Measurements from ENCODE around the gene HLCS. TPM values are rescaled to one million over a fixed set of nuclear protein-coding genes. Genes with fewer than 3 reads are reported as not detected.

HLCS gene
- total and polyA plus RNA-seq, 2 donors (not counting 3 experiments of a cell fraction or from before 2014, with no cell fraction given) = 6.7 to 17.2 TPM

GRCh38 chr21:36934864-36935420 lies 31.5 kb downstream of the HLCS start:
- Histone ChIP-seq H3K27me3 (ENCODE audit: control insufficient read depth in 2 of 2, insufficient read depth in 2 of 2, low read length in 2 of 2) (no peaks in the 10 kb centered on the region), H3K9me3 (replicated peaks; ENCODE audit: control insufficient read depth, insufficient read depth, low read length) (no peaks in the 10 kb centered on the region), H3K4me2 (ENCODE audit: insufficient read depth, low read length) (no peak overlapping the region), H3K4me1 (ENCODE audit: control insufficient read depth, extremely low read depth, insufficient read depth, low read length) (no peaks in the 10 kb centered on the region), H4K20me1 (replicated peaks; ENCODE audit: control insufficient read depth, extremely low read depth, insufficient read depth, low read length) (no peaks in the 10 kb centered on the region), H3K9ac (replicated peaks; ENCODE audit: extremely low read depth, insufficient read depth, low read length) (no peak overlapping the region), H3K4me3 (replicated peaks in 1 of 3; ENCODE audit: insufficient read depth in 1 of 3, low read depth in 1 of 3, low read length in 3 of 3) (no peak overlapping the region), H3K36me3 (ENCODE audit: control insufficient read depth in 2 of 2, extremely low read depth in 1 of 2, insufficient read depth in 2 of 2, low read length in 2 of 2) (peaks cover 0 to 1% of the 10 kb centered on the region in 2 experiments), H3K27ac (ENCODE audit: insufficient read depth, low read depth, low read length) (no peak overlapping the region), H3K79me2 (ENCODE audit: control insufficient read depth, insufficient read depth, low read length) (no peaks in the 10 kb centered on the region), H3K9me1 (replicated peaks; ENCODE audit: control insufficient read depth, extremely low read depth, insufficient read depth, low read length) (no peaks in the 10 kb centered on the region), H2AFZ (ENCODE audit: low read depth, low read length) (no peak overlapping the region)
- BruUV-seq (replicated peaks) = no TSS peak
- no peak for FAIRE-seq
- no peak for DNase-seq (ENCODE audit: low read depth, low spot score)
- intact Hi-C loops (cut with micrococcal nuclease) = no loop called here
- dilution Hi-C loops (cut with MboI; ENCODE audit: extremely low pct_ligation_motif_present, low sequenced_read_pairs) = no loop called here
- ChIA-PET POLR2A (no interaction called here), CTCF (interaction anchor here (0.8 to 4.6 kb wide), 6 partner anchors 11 to 304 kb away, joined by 3 to 17 read pairs (median 3); no protein-coding TSS in a partner anchor)
- TF ChIP-seq FOS (IDR thresholded peaks at IDR 0.05; ENCODE audit: borderline replicate concordance, insufficient read depth, low read length) (no peak), EZH2 (IDR thresholded peaks at IDR 0.05; ENCODE audit: borderline replicate concordance, low read depth, low read length, severe bottlenecking) (no peak), POLR2A (IDR thresholded peaks at IDR 0.05; ENCODE audit: low read depth, low read length) (no peak), MYC (IDR thresholded peaks at IDR 0.05; ENCODE audit: low read depth, low read length) (no peak), GATA2 (IDR thresholded peaks at IDR 0.05; ENCODE audit: insufficient read depth, insufficient read length, low read depth, low read length) (no peak), JUN (IDR thresholded peaks at IDR 0.05; ENCODE audit: borderline replicate concordance, insufficient read depth, insufficient read length, low read depth) (no peak), POLR2AphosphoS5 (IDR thresholded peaks at IDR 0.05; ENCODE audit: insufficient read depth, low read depth, low read length) (no peak)
- TF ChIP-seq, protein P1, sequence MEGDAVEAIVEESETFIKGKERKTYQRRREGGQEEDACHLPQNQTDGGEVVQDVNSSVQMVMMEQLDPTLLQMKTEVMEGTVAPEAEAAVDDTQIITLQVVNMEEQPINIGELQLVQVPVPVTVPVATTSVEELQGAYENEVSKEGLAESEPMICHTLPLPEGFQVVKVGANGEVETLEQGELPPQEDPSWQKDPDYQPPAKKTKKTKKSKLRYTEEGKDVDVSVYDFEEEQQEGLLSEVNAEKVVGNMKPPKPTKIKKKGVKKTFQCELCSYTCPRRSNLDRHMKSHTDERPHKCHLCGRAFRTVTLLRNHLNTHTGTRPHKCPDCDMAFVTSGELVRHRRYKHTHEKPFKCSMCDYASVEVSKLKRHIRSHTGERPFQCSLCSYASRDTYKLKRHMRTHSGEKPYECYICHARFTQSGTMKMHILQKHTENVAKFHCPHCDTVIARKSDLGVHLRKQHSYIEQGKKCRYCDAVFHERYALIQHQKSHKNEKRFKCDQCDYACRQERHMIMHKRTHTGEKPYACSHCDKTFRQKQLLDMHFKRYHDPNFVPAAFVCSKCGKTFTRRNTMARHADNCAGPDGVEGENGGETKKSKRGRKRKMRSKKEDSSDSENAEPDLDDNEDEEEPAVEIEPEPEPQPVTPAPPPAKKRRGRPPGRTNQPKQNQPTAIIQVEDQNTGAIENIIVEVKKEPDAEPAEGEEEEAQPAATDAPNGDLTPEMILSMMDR (IDR thresholded peaks at IDR 0.05; ENCODE audit: extremely low read depth in 1 of 2, insufficient read depth in 1 of 2, low read depth in 1 of 2, low read length in 2 of 2) = no peak
- TF ChIP-seq, protein P2, sequence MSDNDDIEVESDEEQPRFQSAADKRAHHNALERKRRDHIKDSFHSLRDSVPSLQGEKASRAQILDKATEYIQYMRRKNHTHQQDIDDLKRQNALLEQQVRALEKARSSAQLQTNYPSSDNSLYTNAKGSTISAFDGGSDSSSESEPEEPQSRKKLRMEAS (IDR thresholded peaks at IDR 0.05; ENCODE audit: insufficient read depth, insufficient read length) = no peak

All from endothelial cell of umbilical vein (primary cell).